Osteoblast (primary cell): ENCODE results near the gene SMIM17. TPM values are rescaled to one million over a fixed set of nuclear protein-coding genes. Genes with fewer than 3 reads are reported as not detected.

Source experiments
- DNase-seq: peaks from one replicate; pipeline ENCODE4 v3.0.0; 2011; ENCODE audit warnings: low spot score, mixed read lengths; ENCODE audit not compliant: insufficient read length; ENCODE audit errors: missing footprints
- H2AFZ ChIP-seq: 2 replicates; pipeline ENCODE4 v1.6.0; 2011; ENCODE audit warnings: mild to moderate bottlenecking, low read length
- H3K27ac ChIP-seq: 2 replicates; pipeline ENCODE4 v1.5.1; 2011; ENCODE audit warnings: mild to moderate bottlenecking, low read depth, low read length, moderate library complexity
- H3K27me3 ChIP-seq: 2 replicates; pipeline ENCODE4 v1.6.0; 2012; ENCODE audit warnings: mild to moderate bottlenecking, control low read depth, inconsistent platforms, low read length, moderate library complexity; ENCODE audit not compliant: insufficient read depth
- H3K36me3 ChIP-seq: 2 replicates; pipeline ENCODE4 v1.5.1; 2011; ENCODE audit warnings: mild to moderate bottlenecking, low read length, control low read depth, moderate library complexity; ENCODE audit not compliant: insufficient read depth
- H3K4me1 ChIP-seq: 2 replicates; pipeline ENCODE4 v1.5.1; 2011; ENCODE audit warnings: mild to moderate bottlenecking, low read length, control low read depth, moderate library complexity; ENCODE audit not compliant: insufficient read depth
- H3K4me2 ChIP-seq: 2 replicates; pipeline ENCODE4 v1.6.0; 2011; ENCODE audit warnings: mild to moderate bottlenecking, low read length; ENCODE audit not compliant: insufficient read depth
- H3K4me3 ChIP-seq: fragments of 200-600 bp; sonication (generic); 3 replicates; pipeline ENCODE4 v1.5.1; 2012; ENCODE audit warnings: mild to moderate bottlenecking, low read length, inconsistent platforms; ENCODE audit not compliant: insufficient read depth
- H3K79me2 ChIP-seq: 2 replicates; pipeline ENCODE4 v1.6.0; 2012; ENCODE audit warnings: mild to moderate bottlenecking, low read length, control low read depth, inconsistent platforms; ENCODE audit not compliant: insufficient read depth
- H3K9me3 ChIP-seq: 2 replicates; pipeline ENCODE4 v1.5.1; 2011; ENCODE audit warnings: low read depth, low read length, control low read depth
- H4K20me1 ChIP-seq: 2 replicates; pipeline ENCODE4 v1.6.0; 2012; ENCODE audit warnings: mild to moderate bottlenecking, low read length, control low read depth; ENCODE audit not compliant: insufficient read depth
- CTCF ChIP-seq: IDR thresholded peaks from 2 replicates; pipeline ENCODE4 v1.5.1; 2011; ENCODE audit warnings: mild to moderate bottlenecking, low read depth, low read length, moderate library complexity; ENCODE audit errors: extremely low read depth
- total RNA-seq: library from RNA; depleted of rRNA; stranded (reverse); fragments of >200 nt; gene quantifications from 2 replicates; pipeline ENCODE4 v1.2.3, GENCODE V29; 2012

The SMIM17 gene
- total RNA-seq, 1 donor: not detected

DNA sequence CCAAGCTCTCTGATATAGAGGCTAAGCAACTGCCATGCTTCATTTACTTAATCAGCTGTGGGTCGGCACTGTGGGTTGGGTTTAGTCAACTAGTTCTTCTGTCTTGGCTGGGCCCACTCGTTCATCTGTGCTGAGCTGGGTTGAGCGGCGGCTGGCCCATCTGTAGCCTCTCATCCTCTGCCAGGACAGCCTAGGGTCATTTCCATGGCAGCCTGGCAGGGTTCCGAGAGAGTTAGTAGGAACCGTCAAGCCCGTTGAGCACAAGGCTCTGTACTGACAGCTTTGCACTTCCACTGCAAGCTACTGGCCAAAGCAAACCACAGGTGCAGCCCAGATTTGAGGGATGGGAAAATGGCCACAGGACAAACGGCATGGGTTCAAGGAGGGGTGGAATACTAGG lies 35.2 kb downstream of the SMIM17 start:
- H4K20me1 ChIP-seq: no peaks in the 10 kb centered on the region
- TF ChIP-seq CTCF: no peak
- no peaks in the 10 kb centered on the region for H3K36me3 ChIP-seq
- no peak overlapping the region for H3K27ac ChIP-seq
- no peaks in the 10 kb centered on the region for H3K9me3 ChIP-seq
- H3K4me3 ChIP-seq: no peak overlapping the region
- DNase-seq: no peak
- no peaks in the 10 kb centered on the region for H3K27me3 ChIP-seq
- no peaks in the 10 kb centered on the region for H3K79me2 ChIP-seq
- H3K4me2 ChIP-seq: no peak overlapping the region
- no peak overlapping the region for H2AFZ ChIP-seq
- no peaks in the 10 kb centered on the region for H3K4me1 ChIP-seq

- no peak overlapping the region for H3K4me2 ChIP-seq
- no peak for DNase-seq
- H3K79me2 ChIP-seq: no peaks in the 10 kb centered on the region
- no peak overlapping the region for H3K27ac ChIP-seq
- H3K4me3 ChIP-seq: no peak overlapping the region
- no peak for TF ChIP-seq CTCF
- H3K9me3 ChIP-seq: no peaks in the 10 kb centered on the region
- no peaks in the 10 kb centered on the region for H3K4me1 ChIP-seq
- H3K27me3 ChIP-seq: no peaks in the 10 kb centered on the region
- H2AFZ ChIP-seq: no peak overlapping the region
- H4K20me1 ChIP-seq: no peaks in the 10 kb centered on the region
- H3K36me3 ChIP-seq: no peaks in the 10 kb centered on the region
These were observed 38.7 kb downstream of the SMIM17 start for GRCh38 chr19:56681702-56682101.

GRCh38 chr19:56683116-56683515 lies 40.2 kb downstream of the SMIM17 start:
- no peak for DNase-seq
- Histone ChIP-seq H3K79me2 (no peaks in the 10 kb centered on the region), H4K20me1 (no peaks in the 10 kb centered on the region), H2AFZ (no peak overlapping the region), H3K4me1 (no peaks in the 10 kb centered on the region), H3K4me2 (no peak overlapping the region), H3K27me3 (no peaks in the 10 kb centered on the region), H3K36me3 (no peaks in the 10 kb centered on the region), H3K27ac (no peak overlapping the region), H3K4me3 (no peak overlapping the region), H3K9me3 (no peaks in the 10 kb centered on the region)
- TF ChIP-seq CTCF: no peak

DNA sequence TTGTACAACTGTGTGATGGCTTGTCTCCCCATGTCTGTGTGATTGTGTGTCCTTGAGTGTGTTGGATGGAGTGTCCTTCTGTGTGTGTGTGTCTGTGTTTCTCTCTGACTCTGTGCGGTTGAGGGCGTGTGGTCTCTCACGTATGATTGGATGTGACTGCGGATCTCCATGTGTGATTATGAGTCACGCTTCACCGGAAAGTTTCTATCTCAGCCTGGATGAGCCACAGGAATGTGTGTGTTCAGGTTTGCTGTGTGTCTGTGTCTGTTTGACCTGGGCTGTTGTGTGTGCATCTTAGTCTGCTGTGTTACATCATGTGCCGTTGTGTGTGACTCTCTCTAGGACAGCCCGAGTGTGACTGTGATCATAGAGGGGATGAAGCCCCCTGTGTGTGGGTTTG lies 44.1 kb downstream of the SMIM17 start:
- Histone ChIP-seq H3K4me2 (no peak overlapping the region), H4K20me1 (no peaks in the 10 kb centered on the region), H3K9me3 (peaks cover 2% of the 10 kb centered on the region), H3K36me3 (no peaks in the 10 kb centered on the region), H3K4me1 (no peaks in the 10 kb centered on the region), H3K27me3 (no peaks in the 10 kb centered on the region), H3K27ac (no peak overlapping the region), H3K79me2 (no peaks in the 10 kb centered on the region), H3K4me3 (no peak overlapping the region), H2AFZ (no peak overlapping the region)
- no peak for DNase-seq
- TF ChIP-seq CTCF: no peak
